Stimulated activated CD4-positive, alpha-beta T cell treated with anti-CD3 and anti-CD28 coated beads, Interleukin-4, amount 100 ng/mL, for 24 hours (primary cell): ENCODE results near the gene ADAM10.

Source experiments
- DNase-seq: peaks from one replicate; pipeline ENCODE4 v3.0.0-alpha.2; 2020

Gene ADAM10

GRCh38 chr15:58707397-58707796 is 42.1 kb downstream of the ADAM10 start:
- DNase-seq = no peak

DNA sequence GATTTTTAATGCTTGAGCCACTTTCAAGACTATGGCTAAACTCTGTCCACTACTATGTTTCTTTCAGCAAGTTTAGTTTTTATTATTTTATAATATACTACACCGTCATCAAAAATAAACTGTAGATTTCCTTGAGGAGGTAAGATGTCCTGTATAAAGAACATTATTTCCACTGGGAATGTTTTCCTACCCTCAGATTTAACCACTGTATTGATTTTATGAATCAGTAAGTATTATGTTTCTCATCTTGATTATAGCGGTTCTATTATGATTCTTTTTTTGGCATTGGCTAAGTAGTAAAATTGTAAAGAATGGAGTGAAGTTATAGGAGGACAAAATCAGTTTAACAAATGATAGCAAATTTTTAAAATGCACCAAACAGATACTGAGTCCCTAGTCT is 44.4 kb downstream of the ADAM10 start:
- DNase-seq = no peak

DNA sequence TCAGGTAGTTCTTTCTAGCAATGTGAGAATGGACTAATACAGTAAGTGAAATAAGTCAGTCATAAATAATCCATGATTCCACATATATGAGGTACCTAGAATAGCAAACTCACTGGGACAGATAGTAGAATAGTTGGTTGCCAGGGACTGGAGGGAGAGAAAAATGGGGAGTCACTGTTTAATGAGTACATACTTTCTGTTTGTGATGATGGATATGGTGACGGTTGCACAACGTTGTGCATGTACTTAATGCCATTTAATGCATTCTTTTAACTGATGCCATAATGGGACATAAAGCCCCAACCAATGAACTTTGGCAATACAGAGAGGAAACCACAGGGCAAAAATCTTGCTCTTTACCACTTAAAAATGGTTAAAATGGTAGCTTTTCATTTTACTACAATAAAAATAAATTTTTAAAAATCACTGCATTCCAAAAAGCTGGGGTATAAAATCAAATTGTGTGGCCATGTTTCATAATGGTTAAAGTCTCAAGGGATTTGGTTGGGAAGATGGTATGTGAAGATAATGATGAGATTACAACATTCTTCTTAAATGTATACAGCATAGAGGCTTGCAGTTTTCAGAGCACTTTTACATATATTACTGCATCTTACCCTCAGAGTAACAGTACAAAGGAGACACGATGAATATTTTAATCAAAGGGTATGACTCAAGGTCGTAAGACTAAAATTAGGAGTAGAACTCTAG is 45.2 kb downstream of the ADAM10 start:
- no peak for DNase-seq

- no peak for DNase-seq
Observed at GRCh38 chr15:58703610-58704009, 45.9 kb downstream of the ADAM10 start.

- DNase-seq = no peak
Observed at GRCh38 chr15:58702233-58702632, 47.3 kb downstream of the ADAM10 start.

GRCh38 chr15:58701376-58701775 is 48.1 kb downstream of the ADAM10 start:
- no peak for DNase-seq

GRCh38 chr15:58699769-58700168 is 49.7 kb downstream of the ADAM10 start:
- no peak for DNase-seq

GRCh38 chr15:58698887-58699641 is 50.4 kb downstream of the ADAM10 start:
- DNase-seq = no peak

DNA sequence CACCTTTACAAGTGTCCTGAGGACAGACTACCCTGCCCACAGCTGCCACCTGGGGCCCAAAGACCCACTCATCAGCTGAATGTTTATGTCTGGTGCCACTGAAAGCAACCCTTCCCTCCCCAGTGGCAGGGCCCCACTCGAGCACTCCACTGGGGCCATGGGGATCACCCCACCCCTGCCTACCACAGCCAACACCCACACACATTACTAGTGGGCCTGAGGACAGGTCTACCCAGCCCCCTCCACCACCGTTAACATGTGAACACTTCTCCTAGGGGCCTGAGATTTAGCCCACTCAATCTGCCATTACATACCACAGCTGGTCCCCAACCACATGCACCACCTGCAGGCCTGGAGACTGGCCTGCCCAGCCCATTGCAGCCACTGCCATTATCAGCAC is 52.3 kb downstream of the ADAM10 start:
- no peak for DNase-seq

- DNase-seq = no peak
Observed at GRCh38 chr15:58696738-58697137, 52.8 kb downstream of the ADAM10 start.

GRCh38 chr15:58694641-58695398 is 54.7 kb downstream of the ADAM10 start:
- DNase-seq = no peak

- no peak for DNase-seq
Observed at GRCh38 chr15:58690703-58691102, 58.8 kb downstream of the ADAM10 start.

GRCh38 chr15:58689646-58690045 is 59.9 kb downstream of the ADAM10 start:
- no peak for DNase-seq

- no peak for DNase-seq
Observed at GRCh38 chr15:58686286-58686685, 63.2 kb downstream of the ADAM10 start.

GRCh38 chr15:58684751-58685150 is 64.8 kb downstream of the ADAM10 start:
- DNase-seq = no peak

- no peak for DNase-seq
Observed at GRCh38 chr15:58684036-58684710, 65.3 kb downstream of the ADAM10 start.

GRCh38 chr15:58682234-58682633 is 67.3 kb downstream of the ADAM10 start:
- no peak for DNase-seq

DNA sequence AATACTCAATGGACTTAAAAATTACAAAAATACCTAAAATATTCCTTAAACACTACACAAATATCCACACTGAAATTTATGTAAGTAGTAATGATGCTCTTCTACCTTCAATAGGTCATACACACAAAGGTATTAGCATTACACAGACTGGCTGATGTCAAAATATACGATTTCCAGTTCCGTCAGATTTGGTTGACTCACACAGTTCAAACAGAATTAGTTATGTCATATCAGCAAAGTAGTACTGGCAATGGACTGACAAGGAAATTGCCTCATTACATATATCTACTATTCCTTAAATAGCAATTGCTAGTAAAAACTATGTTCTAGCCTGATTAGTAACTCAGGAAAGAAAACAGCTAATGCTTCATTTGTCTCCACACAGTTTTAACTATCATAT is 70.8 kb downstream of the ADAM10 start:
- DNase-seq = no peak

DNA sequence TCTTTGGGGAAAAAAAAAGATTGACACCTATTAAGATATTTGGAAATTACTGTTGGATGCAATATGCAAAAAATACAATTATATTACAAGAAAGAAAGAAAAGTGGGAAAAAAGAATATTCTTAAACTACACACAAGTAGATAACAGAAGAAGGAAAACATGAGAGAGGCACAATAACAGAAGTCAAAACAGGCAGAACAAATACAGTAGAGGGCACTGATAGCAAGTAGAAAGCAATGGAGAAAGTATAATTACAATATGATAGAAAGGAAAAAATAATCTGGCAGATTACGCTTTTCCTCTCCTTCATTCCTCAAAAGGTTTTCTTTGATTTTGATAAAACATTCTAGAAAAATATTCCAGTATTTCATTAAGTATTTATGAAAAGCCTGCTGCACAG is 72.1 kb downstream of the ADAM10 start:
- DNase-seq = no peak

DNA sequence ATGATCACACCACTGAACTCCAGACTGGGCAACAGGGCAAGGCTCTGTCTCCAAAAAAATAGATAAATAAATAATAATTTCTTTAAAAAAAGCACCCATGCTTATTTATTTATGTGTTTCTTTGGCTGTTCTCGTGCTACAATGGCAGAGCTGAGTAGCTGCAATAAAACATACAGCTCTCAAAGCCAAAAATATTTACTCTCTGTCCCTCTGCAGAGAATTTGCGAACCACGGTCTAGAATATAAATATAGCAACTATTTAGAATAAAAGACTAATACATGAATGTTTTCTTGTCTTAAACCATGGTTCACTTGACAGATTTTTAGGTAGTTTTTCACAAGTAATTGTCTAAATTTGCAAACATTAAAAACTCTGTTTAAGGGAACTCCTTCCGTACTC is 72.7 kb downstream of the ADAM10 start:
- no peak for DNase-seq

- no peak for DNase-seq
Observed at GRCh38 chr15:58671186-58671585, 78.3 kb downstream of the ADAM10 start.

- DNase-seq = no peak
Observed at GRCh38 chr15:58669108-58669507, 80.4 kb downstream of the ADAM10 start.

- DNase-seq = no peak
Observed at GRCh38 chr15:58666957-58667356, 82.5 kb downstream of the ADAM10 start.
